Measurements from ENCODE around the gene NTMT2. TPM values are rescaled to one million over a fixed set of nuclear protein-coding genes. Genes with fewer than 3 reads are reported as not detected.

Gene NTMT2
- total and polyA plus RNA-seq, 9 of the 15 experiments (the other 6 are each of a cell fraction or from before 2014, with no cell fraction given), result not detected

DNA sequence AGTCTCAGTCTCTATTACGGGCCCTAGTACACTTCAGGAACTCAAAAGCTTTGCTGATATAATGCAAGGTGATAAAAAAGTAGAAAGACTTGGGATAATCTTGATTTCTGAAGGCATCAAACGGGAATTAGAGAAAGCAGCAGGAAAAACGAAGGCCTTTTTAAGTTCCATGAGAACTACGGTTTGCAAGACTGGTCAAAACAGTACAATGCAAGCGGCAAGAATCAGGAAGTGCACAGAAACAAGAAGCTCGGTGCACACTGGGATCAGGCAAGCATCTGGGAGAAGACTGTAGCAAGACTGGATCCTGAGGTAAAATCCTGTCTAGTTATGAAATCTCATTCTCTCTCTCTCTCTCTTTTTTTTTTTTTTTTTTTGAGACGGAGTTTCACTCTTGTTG is 28.6 kb downstream of the NTMT2 start (continued):
- TF ChIP-seq NR1H2 (CRISPR knock-in tag; IDR thresholded peaks at IDR 0.05) (no peak), TRIM24 (IDR thresholded peaks at IDR 0.05) (no peak), CBX2 (IDR thresholded peaks at IDR 0.05; ENCODE audit: insufficient read depth, low read length, poor library complexity, severe bottlenecking) (no peak), SETDB1 (IDR thresholded peaks at IDR 0.05; ENCODE audit: low read length) (no peak), KLF16 (IDR thresholded peaks at IDR 0.05) (no peak), U2AF2 (optimal IDR thresholded peaks at IDR 0.05; ENCODE audit: low read depth, low read length) (no peak), ELF2 (CRISPR knock-in tag; IDR thresholded peaks at IDR 0.05) (0 out of 2 replicates have a peak, but pooled peaks have one; percentile 46), GABPA (tag; conservative IDR thresholded peaks at IDR 0.05; ENCODE audit: low read depth) (0 out of 2 replicates have a peak, but pooled peaks have one; percentile 20), SPI1 (IDR thresholded peaks at IDR 0.05; ENCODE audit: borderline replicate concordance, low read depth, low read length) (peak; percentile 23; the same call in 1 of the 2 replicates), STAT5A (IDR thresholded peaks at IDR 0.05; ENCODE audit: borderline replicate concordance, low read length) (no peak), SMARCA4 (IDR thresholded peaks at IDR 0.05) (no peak), ELF1 (tag; IDR thresholded peaks at IDR 0.05) (peak; percentile 78), TEAD1 (CRISPR knock-in tag; IDR thresholded peaks at IDR 0.05) (no peak), CHD2 (IDR thresholded peaks at IDR 0.05; ENCODE audit: low read depth, low read length) (no peak)
- TF ChIP-seq, protein P1, sequence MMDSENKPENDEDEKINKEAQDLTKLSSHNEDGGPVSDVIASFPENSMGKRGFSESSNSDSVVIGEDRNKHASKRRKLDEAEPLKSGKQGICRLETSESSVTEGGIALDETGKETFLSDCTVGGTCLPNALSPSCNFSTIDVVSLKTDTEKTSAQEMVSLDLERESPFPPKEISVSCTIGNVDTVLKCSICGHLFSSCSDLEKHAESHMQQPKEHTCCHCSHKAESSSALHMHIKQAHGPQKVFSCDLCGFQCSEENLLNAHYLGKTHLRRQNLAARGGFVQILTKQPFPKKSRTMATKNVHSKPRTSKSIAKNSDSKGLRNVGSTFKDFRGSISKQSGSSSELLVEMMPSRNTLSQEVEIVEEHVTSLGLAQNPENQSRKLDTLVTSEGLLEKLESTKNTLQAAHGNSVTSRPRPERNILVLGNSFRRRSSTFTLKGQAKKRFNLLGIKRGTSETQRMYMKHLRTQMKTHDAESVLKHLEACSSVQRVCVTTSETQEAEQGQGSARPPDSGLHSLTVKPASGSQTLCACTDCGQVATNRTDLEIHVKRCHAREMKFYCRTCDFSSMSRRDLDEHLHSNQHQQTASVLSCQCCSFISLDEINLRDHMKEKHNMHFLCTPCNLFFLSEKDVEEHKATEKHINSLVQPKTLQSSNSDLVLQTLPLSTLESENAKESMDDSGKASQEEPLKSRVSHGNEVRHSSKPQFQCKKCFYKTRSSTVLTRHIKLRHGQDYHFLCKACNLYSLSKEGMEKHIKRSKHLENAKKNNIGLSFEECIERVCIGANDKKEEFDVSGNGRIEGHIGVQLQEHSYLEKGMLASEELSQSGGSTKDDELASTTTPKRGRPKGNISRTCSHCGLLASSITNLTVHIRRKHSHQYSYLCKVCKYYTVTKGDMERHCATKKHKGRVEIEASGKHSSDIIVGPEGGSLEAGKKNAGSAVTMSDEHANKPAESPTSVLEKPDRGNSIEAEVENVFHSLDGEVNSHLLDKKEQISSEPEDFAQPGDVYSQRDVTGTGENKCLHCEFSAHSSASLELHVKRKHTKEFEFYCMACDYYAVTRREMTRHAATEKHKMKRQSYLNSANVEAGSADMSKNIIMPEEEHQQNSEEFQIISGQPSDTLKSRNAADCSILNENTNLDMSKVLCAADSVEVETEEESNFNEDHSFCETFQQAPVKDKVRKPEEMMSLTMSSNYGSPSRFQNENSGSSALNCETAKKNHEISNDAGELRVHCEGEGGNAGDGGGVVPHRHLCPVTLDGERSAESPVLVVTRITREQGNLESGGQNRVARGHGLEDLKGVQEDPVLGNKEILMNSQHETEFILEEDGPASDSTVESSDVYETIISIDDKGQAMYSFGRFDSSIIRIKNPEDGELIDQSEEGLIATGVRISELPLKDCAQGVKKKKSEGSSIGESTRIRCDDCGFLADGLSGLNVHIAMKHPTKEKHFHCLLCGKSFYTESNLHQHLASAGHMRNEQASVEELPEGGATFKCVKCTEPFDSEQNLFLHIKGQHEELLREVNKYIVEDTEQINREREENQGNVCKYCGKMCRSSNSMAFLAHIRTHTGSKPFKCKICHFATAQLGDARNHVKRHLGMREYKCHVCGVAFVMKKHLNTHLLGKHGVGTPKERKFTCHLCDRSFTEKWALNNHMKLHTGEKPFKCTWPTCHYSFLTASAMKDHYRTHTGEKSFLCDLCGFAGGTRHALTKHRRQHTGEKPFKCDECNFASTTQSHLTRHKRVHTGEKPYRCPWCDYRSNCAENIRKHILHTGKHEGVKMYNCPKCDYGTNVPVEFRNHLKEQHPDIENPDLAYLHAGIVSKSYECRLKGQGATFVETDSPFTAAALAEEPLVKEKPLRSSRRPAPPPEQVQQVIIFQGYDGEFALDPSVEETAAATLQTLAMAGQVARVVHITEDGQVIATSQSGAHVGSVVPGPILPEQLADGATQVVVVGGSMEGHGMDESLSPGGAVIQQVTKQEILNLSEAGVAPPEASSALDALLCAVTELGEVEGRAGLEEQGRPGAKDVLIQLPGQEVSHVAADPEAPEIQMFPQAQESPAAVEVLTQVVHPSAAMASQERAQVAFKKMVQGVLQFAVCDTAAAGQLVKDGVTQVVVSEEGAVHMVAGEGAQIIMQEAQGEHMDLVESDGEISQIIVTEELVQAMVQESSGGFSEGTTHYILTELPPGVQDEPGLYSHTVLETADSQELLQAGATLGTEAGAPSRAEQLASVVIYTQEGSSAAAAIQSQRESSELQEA (IDR thresholded peaks at IDR 0.05; ENCODE audit: low read depth), result peak; percentile 65
- TF ChIP-seq, protein P2, sequence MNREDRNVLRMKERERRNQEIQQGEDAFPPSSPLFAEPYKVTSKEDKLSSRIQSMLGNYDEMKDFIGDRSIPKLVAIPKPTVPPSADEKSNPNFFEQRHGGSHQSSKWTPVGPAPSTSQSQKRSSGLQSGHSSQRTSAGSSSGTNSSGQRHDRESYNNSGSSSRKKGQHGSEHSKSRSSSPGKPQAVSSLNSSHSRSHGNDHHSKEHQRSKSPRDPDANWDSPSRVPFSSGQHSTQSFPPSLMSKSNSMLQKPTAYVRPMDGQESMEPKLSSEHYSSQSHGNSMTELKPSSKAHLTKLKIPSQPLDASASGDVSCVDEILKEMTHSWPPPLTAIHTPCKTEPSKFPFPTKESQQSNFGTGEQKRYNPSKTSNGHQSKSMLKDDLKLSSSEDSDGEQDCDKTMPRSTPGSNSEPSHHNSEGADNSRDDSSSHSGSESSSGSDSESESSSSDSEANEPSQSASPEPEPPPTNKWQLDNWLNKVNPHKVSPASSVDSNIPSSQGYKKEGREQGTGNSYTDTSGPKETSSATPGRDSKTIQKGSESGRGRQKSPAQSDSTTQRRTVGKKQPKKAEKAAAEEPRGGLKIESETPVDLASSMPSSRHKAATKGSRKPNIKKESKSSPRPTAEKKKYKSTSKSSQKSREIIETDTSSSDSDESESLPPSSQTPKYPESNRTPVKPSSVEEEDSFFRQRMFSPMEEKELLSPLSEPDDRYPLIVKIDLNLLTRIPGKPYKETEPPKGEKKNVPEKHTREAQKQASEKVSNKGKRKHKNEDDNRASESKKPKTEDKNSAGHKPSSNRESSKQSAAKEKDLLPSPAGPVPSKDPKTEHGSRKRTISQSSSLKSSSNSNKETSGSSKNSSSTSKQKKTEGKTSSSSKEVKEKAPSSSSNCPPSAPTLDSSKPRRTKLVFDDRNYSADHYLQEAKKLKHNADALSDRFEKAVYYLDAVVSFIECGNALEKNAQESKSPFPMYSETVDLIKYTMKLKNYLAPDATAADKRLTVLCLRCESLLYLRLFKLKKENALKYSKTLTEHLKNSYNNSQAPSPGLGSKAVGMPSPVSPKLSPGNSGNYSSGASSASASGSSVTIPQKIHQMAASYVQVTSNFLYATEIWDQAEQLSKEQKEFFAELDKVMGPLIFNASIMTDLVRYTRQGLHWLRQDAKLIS (CRISPR knock-in tag; IDR thresholded peaks at IDR 0.05), result no peak
- TF ChIP-seq, protein P3, sequence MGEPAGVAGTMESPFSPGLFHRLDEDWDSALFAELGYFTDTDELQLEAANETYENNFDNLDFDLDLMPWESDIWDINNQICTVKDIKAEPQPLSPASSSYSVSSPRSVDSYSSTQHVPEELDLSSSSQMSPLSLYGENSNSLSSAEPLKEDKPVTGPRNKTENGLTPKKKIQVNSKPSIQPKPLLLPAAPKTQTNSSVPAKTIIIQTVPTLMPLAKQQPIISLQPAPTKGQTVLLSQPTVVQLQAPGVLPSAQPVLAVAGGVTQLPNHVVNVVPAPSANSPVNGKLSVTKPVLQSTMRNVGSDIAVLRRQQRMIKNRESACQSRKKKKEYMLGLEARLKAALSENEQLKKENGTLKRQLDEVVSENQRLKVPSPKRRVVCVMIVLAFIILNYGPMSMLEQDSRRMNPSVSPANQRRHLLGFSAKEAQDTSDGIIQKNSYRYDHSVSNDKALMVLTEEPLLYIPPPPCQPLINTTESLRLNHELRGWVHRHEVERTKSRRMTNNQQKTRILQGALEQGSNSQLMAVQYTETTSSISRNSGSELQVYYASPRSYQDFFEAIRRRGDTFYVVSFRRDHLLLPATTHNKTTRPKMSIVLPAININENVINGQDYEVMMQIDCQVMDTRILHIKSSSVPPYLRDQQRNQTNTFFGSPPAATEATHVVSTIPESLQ (CRISPR knock-in tag; IDR thresholded peaks at IDR 0.05), result no peak
